ENCODE data around the gene FARS2. TPM values are rescaled to one million over a fixed set of nuclear protein-coding genes. Genes with fewer than 3 reads are reported as not detected.

The FARS2 gene
- total RNA-seq, 1 donor from 2014 or later = 11.8 TPM

DNA sequence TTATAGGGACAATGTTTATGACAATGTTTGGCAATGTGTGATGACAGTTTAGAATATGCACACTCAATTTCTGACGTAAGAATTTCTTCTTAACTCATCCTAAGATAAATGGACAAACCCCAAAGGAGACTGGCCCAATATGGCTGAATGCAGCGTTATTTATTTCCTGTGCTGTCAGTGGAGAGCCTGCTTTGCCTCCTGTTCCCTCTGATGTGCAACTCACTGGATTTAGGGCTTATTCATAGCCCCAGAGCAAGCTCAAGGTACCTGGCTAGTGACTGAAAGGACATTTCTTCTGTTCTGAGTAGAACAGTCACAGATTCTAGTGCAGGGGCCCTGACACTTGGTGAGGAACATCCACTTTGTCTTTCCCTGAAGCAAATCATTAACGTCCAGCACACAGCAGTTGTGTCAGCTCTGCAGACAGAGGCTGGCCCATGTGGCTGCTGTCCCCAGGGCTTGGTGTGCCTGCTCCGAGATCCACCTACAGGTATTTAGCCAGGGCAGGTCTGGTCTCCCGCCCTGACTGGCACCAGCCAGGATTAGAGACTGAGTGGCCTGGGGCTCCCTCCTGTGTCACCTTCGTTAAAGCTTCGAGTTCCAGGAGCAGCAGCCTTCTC, 64.8 kb downstream of the FARS2 start:
- peaks cover 6% of the 10 kb centered on the region for H3K36me3 Mint-ChIP-seq (ENCODE audit: low read depth)
- no peak for DNase-seq (ENCODE audit: low spot score)
- TF ChIP-seq, protein P1, sequence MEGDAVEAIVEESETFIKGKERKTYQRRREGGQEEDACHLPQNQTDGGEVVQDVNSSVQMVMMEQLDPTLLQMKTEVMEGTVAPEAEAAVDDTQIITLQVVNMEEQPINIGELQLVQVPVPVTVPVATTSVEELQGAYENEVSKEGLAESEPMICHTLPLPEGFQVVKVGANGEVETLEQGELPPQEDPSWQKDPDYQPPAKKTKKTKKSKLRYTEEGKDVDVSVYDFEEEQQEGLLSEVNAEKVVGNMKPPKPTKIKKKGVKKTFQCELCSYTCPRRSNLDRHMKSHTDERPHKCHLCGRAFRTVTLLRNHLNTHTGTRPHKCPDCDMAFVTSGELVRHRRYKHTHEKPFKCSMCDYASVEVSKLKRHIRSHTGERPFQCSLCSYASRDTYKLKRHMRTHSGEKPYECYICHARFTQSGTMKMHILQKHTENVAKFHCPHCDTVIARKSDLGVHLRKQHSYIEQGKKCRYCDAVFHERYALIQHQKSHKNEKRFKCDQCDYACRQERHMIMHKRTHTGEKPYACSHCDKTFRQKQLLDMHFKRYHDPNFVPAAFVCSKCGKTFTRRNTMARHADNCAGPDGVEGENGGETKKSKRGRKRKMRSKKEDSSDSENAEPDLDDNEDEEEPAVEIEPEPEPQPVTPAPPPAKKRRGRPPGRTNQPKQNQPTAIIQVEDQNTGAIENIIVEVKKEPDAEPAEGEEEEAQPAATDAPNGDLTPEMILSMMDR (IDR thresholded peaks at IDR 0.05) = no peak
- no peaks in the 10 kb centered on the region for H3K27me3 Mint-ChIP-seq (ENCODE audit: low read depth)
- H3K4me3 Mint-ChIP-seq (ENCODE audit: unreplicated experiment) = no peak overlapping the region
- H3K4me1 Mint-ChIP-seq (ENCODE audit: low read depth) = no peaks in the 10 kb centered on the region
- peaks cover 10% of the 10 kb centered on the region for H3K9me3 Mint-ChIP-seq (ENCODE audit: low read depth)
- no peak overlapping the region for H3K27ac Mint-ChIP-seq (ENCODE audit: unreplicated experiment)

DNA sequence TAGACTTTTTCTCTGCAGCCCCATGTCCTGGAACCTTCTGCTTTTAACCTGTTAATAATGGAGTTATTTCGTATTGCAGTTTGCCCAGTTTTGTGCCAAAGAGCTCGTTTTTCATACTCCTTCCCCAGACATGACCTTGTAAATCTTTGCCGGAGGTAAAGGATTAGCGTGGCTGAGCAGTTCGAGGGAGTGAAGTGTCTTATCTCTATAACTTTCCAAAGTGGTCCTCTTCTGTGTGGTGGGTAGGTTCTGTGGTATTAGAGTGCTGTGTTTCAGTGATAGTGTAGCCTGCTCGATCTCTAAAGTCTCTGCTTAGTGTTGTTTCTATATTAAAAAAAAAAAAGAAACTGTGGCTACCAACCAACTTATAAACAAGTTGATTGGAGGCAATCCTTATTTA, 67.5 kb downstream of the FARS2 start:
- Mint-ChIP-seq H3K9me3 (ENCODE audit: low read depth) (peaks cover 3% of the 10 kb centered on the region), H3K4me3 (ENCODE audit: unreplicated experiment) (no peak overlapping the region), H3K27me3 (ENCODE audit: low read depth) (no peaks in the 10 kb centered on the region), H3K27ac (ENCODE audit: unreplicated experiment) (no peak overlapping the region), H3K4me1 (ENCODE audit: low read depth) (peaks cover 3% of the 10 kb centered on the region), H3K36me3 (ENCODE audit: low read depth) (peaks cover 3% of the 10 kb centered on the region)
- DNase-seq (ENCODE audit: low spot score) = no peak
- TF ChIP-seq, protein P1 (IDR thresholded peaks at IDR 0.05) = no peak

DNA sequence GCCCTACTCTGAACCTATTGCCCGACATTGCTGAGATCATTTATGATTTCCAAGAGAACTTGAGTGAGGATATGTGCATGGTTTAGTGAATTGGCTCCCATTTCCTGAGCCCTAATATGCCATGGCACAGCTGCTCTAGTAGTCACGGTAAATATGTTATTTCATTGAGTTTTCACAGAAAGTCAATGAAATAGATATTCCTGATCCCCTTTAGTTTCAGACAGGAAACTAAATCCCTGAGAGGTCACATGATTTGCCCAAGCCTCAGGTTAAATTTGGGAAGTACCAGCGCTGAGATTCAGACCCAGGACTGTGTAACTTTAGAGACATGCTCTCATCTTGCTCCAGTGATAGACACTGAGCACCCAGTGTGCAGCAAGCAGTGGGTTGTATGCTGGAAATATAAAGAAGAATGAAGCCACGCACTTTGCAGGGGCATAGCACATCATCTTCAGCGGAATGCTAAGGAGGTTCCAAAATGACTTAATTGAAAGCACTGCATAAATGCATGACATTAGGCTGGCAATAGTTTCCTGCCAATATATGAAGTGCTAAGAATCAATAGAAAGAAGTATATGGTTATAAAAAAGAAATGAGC, 70.6 kb downstream of the FARS2 start:
- no peak for DNase-seq (ENCODE audit: low spot score)
- Mint-ChIP-seq H3K36me3 (ENCODE audit: low read depth) (no peaks in the 10 kb centered on the region), H3K27me3 (ENCODE audit: low read depth) (no peaks in the 10 kb centered on the region), H3K4me3 (ENCODE audit: unreplicated experiment) (no peak overlapping the region), H3K4me1 (ENCODE audit: low read depth) (peaks cover 15% of the 10 kb centered on the region), H3K9me3 (ENCODE audit: low read depth) (no peaks in the 10 kb centered on the region), H3K27ac (ENCODE audit: unreplicated experiment) (no peak overlapping the region)
- TF ChIP-seq, protein P1 (IDR thresholded peaks at IDR 0.05) = no peak

DNA sequence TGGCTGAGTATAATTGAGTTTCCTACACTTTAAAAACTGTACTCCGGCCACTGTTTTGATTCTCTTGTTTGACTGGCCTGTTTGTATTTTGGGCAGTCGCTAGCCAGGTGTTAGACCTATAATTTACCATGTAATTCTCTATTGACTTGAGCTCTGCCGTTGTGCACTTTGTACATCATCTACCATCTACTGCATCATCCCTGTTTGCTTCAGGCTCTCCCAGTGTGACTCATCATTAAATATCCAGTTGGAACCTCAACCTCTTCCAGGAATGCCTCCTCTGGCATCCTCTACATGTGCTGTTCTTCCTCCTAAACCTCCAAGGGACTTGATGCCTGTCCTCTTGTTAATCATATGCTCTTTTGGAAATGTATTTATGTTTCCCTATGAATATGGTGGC, 72.3 kb downstream of the FARS2 start:
- TF ChIP-seq, protein P1 (IDR thresholded peaks at IDR 0.05) = no peak
- no peak for DNase-seq (ENCODE audit: low spot score)
- Mint-ChIP-seq H3K27ac (ENCODE audit: unreplicated experiment) (no peak overlapping the region), H3K9me3 (ENCODE audit: low read depth) (no peaks in the 10 kb centered on the region), H3K27me3 (ENCODE audit: low read depth) (no peaks in the 10 kb centered on the region), H3K4me3 (ENCODE audit: unreplicated experiment) (no peak overlapping the region), H3K4me1 (ENCODE audit: low read depth) (peaks cover 15% of the 10 kb centered on the region), H3K36me3 (ENCODE audit: low read depth) (no peaks in the 10 kb centered on the region)

DNA sequence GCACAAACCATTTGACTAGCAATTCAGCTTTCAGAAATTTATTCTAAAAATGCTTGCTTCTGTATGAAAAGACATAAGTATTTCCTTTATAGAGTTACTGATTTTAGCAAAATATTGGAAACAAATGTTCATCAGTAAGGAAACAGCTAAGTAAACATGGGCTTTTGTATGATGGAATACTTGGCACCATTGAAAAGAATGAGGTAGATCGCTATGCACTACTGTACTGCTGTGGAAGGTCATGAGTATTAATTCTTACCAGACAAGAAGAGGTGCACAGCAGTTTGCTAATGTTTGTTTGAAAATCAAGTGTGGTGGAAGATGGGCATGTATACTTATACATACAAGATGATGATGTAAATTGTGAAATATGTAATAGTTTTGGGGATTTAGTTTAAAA, 73.0 kb downstream of the FARS2 start:
- Mint-ChIP-seq H3K27me3 (ENCODE audit: low read depth) (no peaks in the 10 kb centered on the region), H3K36me3 (ENCODE audit: low read depth) (no peaks in the 10 kb centered on the region), H3K27ac (ENCODE audit: unreplicated experiment) (no peak overlapping the region), H3K4me1 (ENCODE audit: low read depth) (peaks cover 15% of the 10 kb centered on the region), H3K4me3 (ENCODE audit: unreplicated experiment) (no peak overlapping the region), H3K9me3 (ENCODE audit: low read depth) (no peaks in the 10 kb centered on the region)
- TF ChIP-seq, protein P1 (IDR thresholded peaks at IDR 0.05) = no peak
- DNase-seq (ENCODE audit: low spot score) = no peak

All from chondrocyte (in vitro differentiated cells).